ENCODE measurements around the gene NOXA1. TPM values are rescaled to one million over a fixed set of nuclear protein-coding genes. Genes with fewer than 3 reads are reported as not detected.
"Not testable (repeated sequence)": the region's sequence is repeated elsewhere in the genome, so short reads cannot be mapped to it uniquely, and the experiment has no call there.

The NOXA1 gene
- total RNA-seq, 1 experiment from 2014 or later = 0.92 TPM

GRCh38 chr9:137461663-137462395, 38.6 kb downstream of the NOXA1 start:
- DNase-seq (ENCODE audit: extremely low read depth, low read depth) = peak; percentile 89

GRCh38 chr9:137462396-137462985, 39.3 kb downstream of the NOXA1 start:
- no peak for DNase-seq (ENCODE audit: extremely low read depth, low read depth)

- no peak for DNase-seq (ENCODE audit: extremely low read depth, low read depth)
Measured at GRCh38 chr9:137462986-137463930, 40.1 kb downstream of the NOXA1 start.

GRCh38 chr9:137463931-137464290, 40.7 kb downstream of the NOXA1 start:
- DNase-seq (ENCODE audit: extremely low read depth, low read depth) = no peak

- no peak for DNase-seq (ENCODE audit: extremely low read depth, low read depth)
Measured at GRCh38 chr9:137464291-137464999, 41.3 kb downstream of the NOXA1 start.

GRCh38 chr9:137465000-137465719, 42.0 kb downstream of the NOXA1 start:
- no peak for DNase-seq (ENCODE audit: extremely low read depth, low read depth)

- no peak for DNase-seq (ENCODE audit: extremely low read depth, low read depth)
Measured at GRCh38 chr9:137465720-137466388, 42.7 kb downstream of the NOXA1 start.

GRCh38 chr9:137466389-137467085, 43.3 kb downstream of the NOXA1 start:
- not testable (repeated sequence) for DNase-seq (ENCODE audit: extremely low read depth, low read depth)

- no peak for DNase-seq (ENCODE audit: extremely low read depth, low read depth)
Measured at GRCh38 chr9:137467161-137467581, 44.0 kb downstream of the NOXA1 start.

- no peak for DNase-seq (ENCODE audit: extremely low read depth, low read depth)
Measured at GRCh38 chr9:137467896-137468295, 44.7 kb downstream of the NOXA1 start.

GRCh38 chr9:137470785-137471184, 47.6 kb downstream of the NOXA1 start:
- DNase-seq (ENCODE audit: extremely low read depth, low read depth) = no peak

- no peak for DNase-seq (ENCODE audit: extremely low read depth, low read depth)
Measured at GRCh38 chr9:137474271-137474670, 51.1 kb downstream of the NOXA1 start.

GRCh38 chr9:137475666-137476065, 52.5 kb downstream of the NOXA1 start:
- no peak for DNase-seq (ENCODE audit: extremely low read depth, low read depth)

- no peak for DNase-seq (ENCODE audit: extremely low read depth, low read depth)
Measured at GRCh38 chr9:137476856-137477255, 53.7 kb downstream of the NOXA1 start.

- DNase-seq (ENCODE audit: extremely low read depth, low read depth) = no peak
Measured at GRCh38 chr9:137477778-137478612, 54.8 kb downstream of the NOXA1 start.

GRCh38 chr9:137478613-137478961, 55.4 kb downstream of the NOXA1 start:
- DNase-seq (ENCODE audit: extremely low read depth, low read depth) = no peak

- no peak for DNase-seq (ENCODE audit: extremely low read depth, low read depth)
Measured at GRCh38 chr9:137478962-137479861, 56.0 kb downstream of the NOXA1 start.
